Stomach (tissue), 4 donors: ENCODE results near the gene TAS2R14.

Source experiments
- POLR2A ChIP-seq, 4 donors: fragments of 450-650 bp; IDR thresholded peaks; one replicate each; pipeline ENCODE4 v1.6.1; 2016; ENCODE audit warnings: antibody characterized with exemption in 4 of 4, control low read depth in 2 of 4, mild to moderate bottlenecking in 1 of 4, moderate library complexity in 1 of 4
- POLR2AphosphoS5 ChIP-seq, 3 donors: sonication (generic); formaldehyde crosslinking; IDR thresholded peaks; one replicate each; pipeline ENCODE4 v1.6.1; 2016; ENCODE audit warnings: antibody characterized with exemption in 3 of 3

GRCh38 chr12:10939163-10939562 lies at the start of gene TAS2R14:
- TF ChIP-seq POLR2A (IDR thresholded peaks at IDR 0.05) (no peak), POLR2AphosphoS5 (IDR thresholded peaks at IDR 0.05) (no peak)
